H4 (cell line): ENCODE results near the gene SCT. TPM values are rescaled to one million over a fixed set of nuclear protein-coding genes. Genes with fewer than 3 reads are reported as not detected.

ENCODE experiments used
- DNase-seq: peaks from one replicate; pipeline ENCODE4 v3.0.0-alpha.2; 2015; ENCODE audit warnings: low spot score
- total RNA-seq: library from RNA; depleted of rRNA; stranded (reverse); fragments of >200 nt; shearing (Covaris generic); gene quantifications from 2 replicates; pipeline ENCODE4 v1.2.3, GENCODE V29; 2014

Gene SCT
- total RNA-seq, 1 experiment from 2014 or later = not detected

GRCh38 chr11:643849-644738, 17.1 kb upstream of the SCT start:
- no peak for DNase-seq

GRCh38 chr11:643366-643765, 16.4 kb upstream of the SCT start:
- no peak for DNase-seq

- no peak for DNase-seq
Observed at GRCh38 chr11:641806-642370, 14.9 kb upstream of the SCT start.

GRCh38 chr11:640021-640706, 13.2 kb upstream of the SCT start:
- no peak for DNase-seq

- no peak for DNase-seq
Observed at GRCh38 chr11:639332-639955, 12.5 kb upstream of the SCT start.

GRCh38 chr11:638631-639331, 11.8 kb upstream of the SCT start:
- DNase-seq = no peak

- no peak for DNase-seq
Observed at GRCh38 chr11:637593-638521, 10.9 kb upstream of the SCT start.

GRCh38 chr11:637333-637592, 10.3 kb upstream of the SCT start:
- DNase-seq = no peak

GRCh38 chr11:636511-637332, 9.7 kb upstream of the SCT start, which contains the start of gene DRD4:
TSS of gene DRD4 (plus strand) at chr11:637269. CDS start at chr11:637305, 36 bp downstream.
- no peak for DNase-seq

- no peak for DNase-seq
Observed at GRCh38 chr11:635945-636510, 9.0 kb upstream of the SCT start.

- no peak for DNase-seq
Observed at GRCh38 chr11:630871-631270, 3.9 kb upstream of the SCT start.

- DNase-seq = no peak
Observed at GRCh38 chr11:629237-629583, 2.2 kb upstream of the SCT start.

GRCh38 chr11:628056-628455, 1.1 kb upstream of the SCT start:
- DNase-seq = no peak

- DNase-seq = no peak
Observed at GRCh38 chr11:627308-627576, 261 bp upstream of the SCT start.

GRCh38 chr11:625636-626268, 1.2 kb downstream of the SCT start:
- no peak for DNase-seq

GRCh38 chr11:624705-625635, 2.0 kb downstream of the SCT start, which contains the start of gene CDHR5:
TSS of gene CDHR5 (minus strand) at chr11:624955. CDS start at chr11:624902, 53 bp downstream.
- DNase-seq = no peak

- peak; percentile 65 for DNase-seq
Observed at GRCh38 chr11:623999-624704, 2.8 kb downstream of the SCT start.
